ENCODE measurements around the gene GABARAPL2.
"Not testable (repeated sequence)": the region's sequence is repeated elsewhere in the genome, so short reads cannot be mapped to it uniquely, and the experiment has no call there.

Gene GABARAPL2

DNA sequence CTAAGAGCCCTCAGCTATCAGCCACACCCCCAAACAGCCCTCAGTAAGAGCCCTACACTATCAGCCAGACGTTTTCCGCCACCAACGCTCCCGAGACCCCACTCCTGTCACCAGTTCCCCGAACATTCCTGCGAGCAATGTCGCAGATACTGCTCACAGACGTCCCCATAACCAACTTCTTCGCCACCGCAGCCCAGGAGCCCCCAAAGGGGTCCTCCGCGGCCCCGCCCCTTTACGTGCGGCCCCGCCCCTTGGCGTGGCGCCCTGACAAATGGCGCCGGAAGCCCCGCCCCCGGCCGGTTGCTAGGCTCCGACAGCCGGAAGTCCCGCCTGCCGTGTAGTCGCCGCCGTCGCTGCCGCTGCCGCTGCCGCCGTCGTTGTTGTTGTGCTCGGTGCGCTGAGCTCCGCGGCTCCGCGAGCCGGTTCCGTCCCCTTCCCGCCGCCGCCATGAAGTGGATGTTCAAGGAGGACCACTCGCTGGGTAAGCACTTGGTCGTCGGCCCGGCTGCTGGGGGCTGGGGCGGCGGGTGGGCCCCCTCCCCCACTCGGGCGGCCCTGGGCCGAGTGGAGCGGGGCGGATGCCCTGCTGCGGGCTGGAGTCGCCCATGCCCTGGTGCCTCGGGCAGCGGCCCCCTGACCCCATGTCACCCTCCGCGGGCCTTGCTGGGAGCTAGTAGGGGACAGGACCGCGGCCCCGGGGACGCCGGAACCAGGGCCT is at the start of gene GABARAPL2:
Gene GABARAPL2 (plus strand): TSS at position 340 of the 718 bp plus-strand sequence. CDS start 108 bp downstream, at position 448.
- peak; percentile 90 for DNase-seq

DNA sequence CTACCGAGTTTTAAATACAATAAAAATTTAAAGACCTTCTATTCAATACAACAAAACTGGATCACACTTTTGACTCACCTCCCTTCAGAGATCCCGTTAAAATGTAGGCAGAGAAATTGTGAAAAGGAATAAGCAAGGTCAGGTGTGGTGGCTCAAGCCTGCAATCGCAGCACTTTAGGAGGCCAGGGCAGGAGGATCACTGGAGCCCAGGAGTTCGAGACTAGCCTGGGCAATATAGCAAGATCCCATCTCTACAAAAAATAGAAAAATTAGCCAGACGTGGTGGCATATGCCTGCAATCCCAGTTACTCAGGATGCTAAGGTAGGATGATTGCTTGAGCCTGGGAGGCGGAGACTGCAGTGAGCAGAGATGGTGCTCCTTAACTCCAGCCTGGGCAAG is 47.0 kb upstream of the GABARAPL2 start:
- no peak for DNase-seq

GRCh38 chr16:75526032-75526790 is 40.0 kb upstream of the GABARAPL2 start:
- DNase-seq, result no peak

- DNase-seq, result no peak
Measured at GRCh38 chr16:75527825-75528299, 38.3 kb upstream of the GABARAPL2 start.

DNA sequence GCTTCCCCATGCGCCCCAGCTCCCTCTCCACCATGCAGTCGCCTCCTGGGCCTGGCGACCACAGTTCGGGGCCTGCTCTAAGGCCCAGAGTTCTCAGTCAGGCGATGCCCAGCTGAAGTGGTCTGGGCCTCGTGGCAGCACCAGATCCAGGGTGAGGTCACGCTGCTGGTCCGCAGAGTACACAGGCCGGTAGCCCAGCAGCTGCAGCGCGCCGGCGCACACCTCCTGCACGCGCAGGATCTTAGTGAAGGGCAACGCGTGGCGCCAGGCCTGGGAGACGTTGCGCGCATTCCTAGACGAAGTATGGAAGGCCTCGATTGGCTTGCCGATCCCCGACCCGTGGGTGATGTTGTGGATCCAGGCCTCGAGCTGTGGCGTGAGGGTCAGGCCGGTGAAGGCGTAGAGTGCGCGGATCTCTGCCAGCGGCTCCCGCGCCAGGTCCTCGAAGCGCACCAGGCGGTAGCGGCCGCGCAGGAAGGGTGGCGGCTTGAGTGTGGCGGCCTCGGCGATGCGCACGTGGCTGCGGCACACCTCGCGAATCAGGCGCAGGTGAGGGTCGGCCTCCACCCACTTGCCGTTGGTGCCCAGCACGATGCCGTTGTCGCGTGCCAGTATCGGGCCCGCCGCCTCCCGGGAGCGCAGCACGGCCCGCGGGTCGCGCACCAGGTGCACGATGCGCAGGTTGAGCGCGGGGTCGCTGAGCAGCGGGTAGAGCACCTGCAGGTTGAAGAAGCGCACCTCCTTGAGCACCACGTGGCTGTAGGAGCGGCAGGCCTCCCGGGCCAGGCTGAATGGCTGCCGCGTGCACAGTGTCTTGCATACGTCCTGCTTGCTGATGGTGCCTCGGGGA is 36.9 kb upstream of the GABARAPL2 start:
- no peak for DNase-seq

- no peak for DNase-seq
Measured at GRCh38 chr16:75529959-75530358, 36.2 kb upstream of the GABARAPL2 start.

GRCh38 chr16:75532142-75532765 is 33.9 kb upstream of the GABARAPL2 start:
- DNase-seq, result no peak

DNA sequence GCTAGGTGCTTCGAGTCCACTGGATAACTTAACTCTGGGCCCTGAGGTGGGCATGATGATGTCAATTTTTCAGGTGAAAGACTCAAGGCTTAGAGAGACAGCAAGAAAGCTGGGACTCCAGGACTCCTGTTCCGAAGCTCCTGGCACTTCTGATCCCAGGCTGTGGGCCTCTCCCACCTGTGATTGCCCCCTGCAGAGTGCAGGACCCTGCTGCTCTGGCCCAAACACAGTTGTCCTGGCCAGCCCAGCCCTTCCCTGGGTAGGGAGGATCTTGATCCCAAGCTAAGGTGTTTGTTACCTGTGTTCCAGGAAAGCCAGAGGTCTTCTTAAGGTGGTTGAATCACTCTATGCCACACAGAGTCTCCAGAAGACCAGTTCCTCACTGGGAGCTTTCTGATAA is 33.4 kb upstream of the GABARAPL2 start:
- DNase-seq, result no peak

DNA sequence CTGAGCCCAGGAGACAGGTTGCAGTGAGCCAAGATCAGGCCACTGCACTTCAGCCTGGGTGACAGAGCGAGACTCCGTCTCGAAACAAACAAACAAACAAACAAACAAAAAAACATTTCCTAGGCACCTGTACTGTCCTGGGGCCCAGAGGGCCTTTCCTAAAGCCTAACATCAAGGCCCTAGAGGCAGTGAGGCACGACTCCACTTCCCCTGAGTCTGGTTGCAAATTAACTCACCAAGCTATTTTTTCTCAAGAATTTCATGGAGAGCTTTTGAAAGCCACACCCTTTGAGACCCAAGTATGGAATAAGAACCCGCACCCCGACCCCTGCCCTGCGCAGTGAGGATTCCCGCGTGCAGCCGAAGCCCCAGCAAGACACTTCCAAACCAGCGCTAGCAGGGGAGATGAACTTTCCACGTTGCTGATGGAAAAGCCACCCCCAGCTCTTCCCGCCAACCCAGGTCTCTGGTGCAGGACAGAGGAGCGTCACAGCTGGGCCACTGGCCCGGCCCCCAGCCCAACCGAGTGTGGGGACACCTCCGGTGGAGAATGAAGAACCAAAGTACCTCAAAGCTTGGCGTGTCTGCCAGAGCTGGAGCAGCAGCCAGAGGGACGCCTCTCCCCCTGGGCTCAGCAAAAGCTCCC is 31.5 kb upstream of the GABARAPL2 start:
- no peak for DNase-seq

DNA sequence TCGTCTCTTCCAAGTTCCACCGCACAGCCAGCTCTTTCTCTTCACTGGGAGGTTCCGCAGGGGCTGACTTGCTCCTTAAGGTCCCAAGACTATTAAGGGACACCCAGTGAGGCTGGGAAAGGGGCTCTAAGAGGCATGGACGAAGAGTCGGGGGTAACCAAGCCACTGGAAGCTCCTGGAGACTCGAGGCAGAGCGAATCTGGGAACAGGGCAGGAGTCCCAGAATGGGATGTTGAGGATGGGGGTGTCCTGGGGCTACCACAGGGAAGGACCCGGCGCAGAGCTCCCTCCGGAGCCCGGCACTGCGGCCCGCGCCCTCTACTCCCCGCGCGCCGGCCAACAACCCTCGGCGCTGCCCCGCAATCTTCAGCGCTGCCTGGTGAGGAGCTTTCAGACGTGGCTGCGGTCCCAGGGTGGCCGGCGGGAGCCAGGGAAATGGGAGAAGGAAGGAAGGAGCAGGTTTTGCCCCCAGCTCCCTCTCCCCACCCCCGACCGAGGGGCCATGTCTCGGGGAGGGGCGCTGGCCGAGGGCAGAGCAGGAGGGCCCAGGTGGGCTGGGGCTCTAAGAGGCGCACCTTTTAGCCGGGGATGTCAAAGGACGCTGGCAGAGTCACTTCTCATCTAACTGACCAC is 30.9 kb upstream of the GABARAPL2 start:
- no peak for DNase-seq

DNA sequence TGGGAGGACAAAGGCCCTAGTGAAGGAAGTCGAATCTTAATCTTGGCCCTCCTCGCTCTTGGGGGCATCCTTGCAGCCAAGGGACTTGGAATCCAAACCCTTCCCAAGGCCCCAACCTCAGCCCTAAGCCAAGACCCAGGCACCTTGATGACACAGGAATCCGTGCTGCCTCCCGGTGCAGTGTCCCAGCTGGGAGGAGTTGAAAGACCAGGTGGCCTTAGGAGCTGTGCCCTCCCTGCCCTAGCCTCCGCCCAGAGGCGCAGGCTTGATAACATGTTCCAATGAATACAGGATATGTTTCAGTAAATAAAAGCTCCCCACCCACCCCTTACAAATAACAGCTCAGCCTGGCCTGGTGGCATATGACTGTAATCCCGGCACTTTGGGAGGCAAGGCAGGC is 30.3 kb upstream of the GABARAPL2 start, which contains the start of gene CHST5:
Gene CHST5 (minus strand): TSS at position 208 of the 400 bp plus-strand sequence. CDS start 5,724 bp downstream, outside the sequence.
- no peak for DNase-seq

DNA sequence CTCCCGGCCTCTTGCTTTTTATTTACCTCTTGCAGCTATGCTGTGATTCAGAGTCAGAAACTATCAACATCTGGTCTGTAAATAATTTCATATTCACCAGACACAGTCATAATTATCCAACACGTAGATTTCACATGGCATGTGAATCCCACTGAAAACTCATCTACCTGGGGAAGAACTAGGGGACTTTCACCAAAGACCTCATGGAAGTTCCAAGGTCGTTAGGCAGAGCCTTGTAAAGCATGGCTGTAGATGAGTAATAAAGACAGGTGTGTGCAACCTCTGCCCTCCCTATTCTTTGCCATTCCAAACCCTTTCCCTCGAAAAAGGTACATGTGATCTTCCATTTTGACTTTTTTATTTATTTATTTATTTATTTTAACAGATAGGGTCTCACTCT is 28.4 kb upstream of the GABARAPL2 start:
- no peak for DNase-seq

GRCh38 chr16:75538882-75539565 is 27.2 kb upstream of the GABARAPL2 start:
- not testable (repeated sequence) for DNase-seq

GRCh38 chr16:75541236-75541635 is 24.9 kb upstream of the GABARAPL2 start:
- no peak for DNase-seq

GRCh38 chr16:75542462-75542861 is 23.7 kb upstream of the GABARAPL2 start:
- DNase-seq, result not testable (repeated sequence)

DNA sequence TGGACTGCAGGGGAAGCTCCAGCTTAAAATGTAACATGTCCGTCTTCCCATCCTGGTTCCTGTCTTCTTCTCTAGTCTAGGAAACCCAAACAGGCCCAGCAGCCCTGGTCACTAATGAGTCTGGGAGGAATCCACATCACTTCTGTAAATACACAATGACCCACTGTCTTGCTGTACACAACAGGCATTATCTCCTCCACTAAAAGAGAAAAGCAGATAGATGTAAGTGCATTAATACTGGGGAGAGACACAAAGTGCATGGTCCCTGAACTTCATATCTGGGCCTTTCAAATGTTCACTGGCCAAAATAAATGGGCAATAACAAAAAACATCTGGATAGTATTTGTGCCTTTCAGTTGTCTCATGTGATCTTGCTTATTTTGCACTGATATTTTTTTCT is 20.3 kb upstream of the GABARAPL2 start:
- not testable (repeated sequence) for DNase-seq

GRCh38 chr16:75546293-75546692 is 19.9 kb upstream of the GABARAPL2 start:
- no peak for DNase-seq

DNA sequence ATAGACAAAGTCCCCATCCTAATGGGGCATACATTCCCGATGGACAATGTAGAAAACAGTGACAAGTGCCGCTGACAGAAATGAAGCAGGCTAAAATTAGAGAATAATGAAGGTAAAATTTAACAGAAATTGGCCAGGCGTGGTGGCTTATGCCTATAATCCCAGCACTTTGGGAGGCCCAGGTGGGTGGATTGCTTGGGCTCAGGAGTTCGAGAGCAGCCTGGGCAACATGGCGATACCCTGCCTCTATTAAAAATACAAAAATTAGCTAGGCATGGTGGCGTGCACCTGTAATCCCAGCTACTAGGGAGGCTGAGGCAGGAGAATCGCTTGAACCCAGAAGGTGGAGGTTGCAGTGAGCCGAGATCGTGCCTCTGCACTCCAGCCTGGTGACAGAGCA is 17.7 kb upstream of the GABARAPL2 start:
- DNase-seq, result not testable (repeated sequence)

DNA sequence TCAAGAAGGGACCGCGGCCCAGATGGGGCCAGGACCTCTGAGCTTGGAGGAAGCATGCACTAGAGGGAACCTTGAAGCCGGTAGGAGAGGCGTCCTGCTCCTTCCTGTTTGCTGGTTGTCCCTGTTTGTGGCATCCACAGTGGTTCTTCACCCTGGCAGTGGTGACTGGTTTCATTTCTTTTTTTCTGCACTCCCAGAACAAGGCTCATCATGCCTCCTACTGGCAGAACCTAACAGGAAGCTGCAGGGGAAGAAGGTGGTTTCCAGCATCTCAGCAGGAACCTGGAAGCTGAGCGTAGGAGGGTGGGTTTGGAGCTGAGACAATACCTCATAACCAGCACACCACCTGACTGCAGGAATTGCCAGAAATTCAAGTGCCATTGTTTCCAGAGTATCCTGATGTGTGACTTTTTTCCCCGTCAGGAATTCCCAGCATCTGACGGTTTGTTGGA is 15.9 kb upstream of the GABARAPL2 start:
- DNase-seq, result no peak

DNA sequence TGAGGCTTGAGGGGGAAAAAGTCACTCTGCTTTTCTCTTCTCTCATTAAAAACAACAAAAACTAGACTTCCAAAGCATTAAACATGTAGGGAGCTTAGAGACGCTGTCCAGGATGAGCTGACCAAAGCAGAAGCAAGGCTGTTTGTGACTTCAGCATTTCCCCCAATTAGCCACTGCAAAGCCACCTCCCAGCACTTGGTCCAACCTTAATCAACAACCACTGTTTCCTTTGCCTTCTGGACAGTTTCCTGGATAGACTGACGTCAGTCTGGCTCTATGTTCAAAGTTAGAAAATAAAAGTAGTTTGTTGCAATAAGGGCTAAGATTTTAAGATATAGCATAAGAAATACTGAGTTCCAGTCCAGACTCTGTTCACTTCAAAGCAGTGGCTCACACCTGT is 13.2 kb upstream of the GABARAPL2 start:
- no peak for DNase-seq

- peak; percentile 87 for DNase-seq
Measured at GRCh38 chr16:75555213-75555706, 10.9 kb upstream of the GABARAPL2 start.

Data from left hindlimb (tissue), 1 donor.